ENCODE results near the gene ARHGAP32. TPM values are rescaled to one million over a fixed set of nuclear protein-coding genes. Genes with fewer than 3 reads are reported as not detected.
A peak's percentile ranks its signal among the peaks of the same experiment; 100 is the strongest.

Gene ARHGAP32
- 10 to 100 TPM; 44.2 to 95.5 (median 62.0) TPM for total RNA-seq
- long read RNA-seq, donor 1, full-length matches to known transcripts = 2 of 18 reads
- long read RNA-seq, donor 1, partial matches to known transcripts = 10 of 18 reads
- long read RNA-seq, donor 1, other reads (novel, unspliced or antisense) = 6 of 18 reads
- long read RNA-seq, donor 2, partial matches to known transcripts = 2 of 2 reads
- long read RNA-seq, donor 2, other reads (novel, unspliced or antisense) = 0 of 2 reads

GRCh38 chr11:129192150-129192549 is at the start of gene ARHGAP32:
TSS of gene ARHGAP32 (minus strand) at chr11:129192325. CDS start at chr11:129192198, 127 bp downstream.
- intact Hi-C loops (cut with DNase I, micrococcal nuclease) = no loop called here
- ATAC-seq (peak; percentile 78), DNase-seq (no peak)
- no peak for TF ChIP-seq CTCF (IDR thresholded peaks at IDR 0.05)
- Histone ChIP-seq H3K36me3 (ENCODE audit: low read depth) (no peaks in the 10 kb centered on the region), H3K9me3 (no peaks in the 10 kb centered on the region), H3K4me3 (no peak within 1 kb of the TSS), H3K4me1 (ENCODE audit: low read depth) (peaks cover 19% of the 10 kb centered on the region)

GRCh38 chr11:129239207-129239606 is 47.1 kb upstream of the ARHGAP32 start:
- no peak for TF ChIP-seq CTCF (IDR thresholded peaks at IDR 0.05)
- no peak for DNase-seq
- Histone ChIP-seq H3K4me1 (ENCODE audit: low read depth) (no peaks in the 10 kb centered on the region), H3K4me3 (no peak overlapping the region), H3K9me3 (no peaks in the 10 kb centered on the region), H3K36me3 (ENCODE audit: low read depth) (no peaks in the 10 kb centered on the region)
- ATAC-seq = no peak
- intact Hi-C loops (cut with DNase I, micrococcal nuclease) = no loop called here

- no peaks in the 10 kb centered on the region for H3K36me3 ChIP-seq (ENCODE audit: low read depth)
- H3K9me3 ChIP-seq = no peaks in the 10 kb centered on the region
- no peak overlapping the region for H3K4me3 ChIP-seq
- intact Hi-C loops (cut with DNase I, micrococcal nuclease) = no loop called here
- ATAC-seq (no peak), DNase-seq (no peak)
- H3K4me1 ChIP-seq (ENCODE audit: low read depth) = no peaks in the 10 kb centered on the region
- TF ChIP-seq CTCF (IDR thresholded peaks at IDR 0.05) = no peak
Observed at GRCh38 chr11:129237880-129238638, 45.9 kb upstream of the ARHGAP32 start.

GRCh38 chr11:129237456-129237855 is 45.3 kb upstream of the ARHGAP32 start:
- ATAC-seq = no peak
- TF ChIP-seq CTCF (IDR thresholded peaks at IDR 0.05) = no peak
- Histone ChIP-seq H3K9me3 (no peaks in the 10 kb centered on the region), H3K36me3 (ENCODE audit: low read depth) (no peaks in the 10 kb centered on the region), H3K4me1 (ENCODE audit: low read depth) (no peaks in the 10 kb centered on the region), H3K4me3 (no peak overlapping the region)
- intact Hi-C loops (cut with DNase I, micrococcal nuclease) = no loop called here
- DNase-seq = no peak

- intact Hi-C loops (cut with DNase I, micrococcal nuclease) = no loop called here
- no peaks in the 10 kb centered on the region for H3K4me1 ChIP-seq (ENCODE audit: low read depth)
- TF ChIP-seq CTCF (IDR thresholded peaks at IDR 0.05) = no peak
- H3K36me3 ChIP-seq (ENCODE audit: low read depth) = no peaks in the 10 kb centered on the region
- no peak for ATAC-seq
- H3K9me3 ChIP-seq = no peaks in the 10 kb centered on the region
- DNase-seq = no peak
- H3K4me3 ChIP-seq = no peak overlapping the region
Observed at GRCh38 chr11:129236850-129237249, 44.7 kb upstream of the ARHGAP32 start.
